ENCODE results near the gene CCDC9B.

CCDC9B gene

DNA sequence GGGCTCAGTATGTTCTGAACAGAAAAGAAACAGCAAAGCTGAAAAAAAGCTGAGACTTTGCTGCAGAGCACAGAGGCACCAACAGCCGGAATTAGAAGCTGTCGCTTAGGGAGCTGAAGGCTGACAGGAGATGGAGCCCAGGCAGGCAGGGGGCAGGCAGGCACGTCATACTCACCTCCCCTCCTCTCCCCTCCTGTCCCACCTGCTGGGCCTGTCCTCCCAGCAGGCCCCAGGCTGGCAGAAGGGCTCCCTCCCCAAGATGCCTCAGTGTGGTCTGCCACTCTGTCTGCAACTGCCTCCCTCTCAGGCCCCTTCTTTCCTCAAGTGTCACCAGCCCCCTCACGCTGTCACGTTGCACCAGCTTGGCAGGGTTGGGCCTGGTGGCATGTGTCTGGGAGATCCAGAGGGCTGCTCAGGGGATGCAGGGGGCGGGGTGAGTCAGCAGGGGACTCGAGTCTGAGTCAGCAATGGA lies 54.6 kb downstream of the CCDC9B start:
- peaks cover 0 to 20% (median 0%) of the 10 kb centered on the region in 5 donors for H3K36me3 ChIP-seq (ENCODE audit: control insufficient read depth in 5 of 5, insufficient read depth in 5 of 5, low read length in 5 of 5)
- H3K4me3 ChIP-seq (ENCODE audit: low read depth in 1 of 5, low read length in 5 of 5) = no peak overlapping the region
- no peak overlapping the region for H3K27ac ChIP-seq (ENCODE audit: low read depth, low read length)
- H3K9ac ChIP-seq (ENCODE audit: low read length in 5 of 5) = no peak overlapping the region
- peaks cover 2 to 47% (median 23%) of the 10 kb centered on the region in 5 donors for H3K4me1 ChIP-seq (ENCODE audit: control insufficient read depth in 5 of 5, insufficient read depth in 5 of 5, low read length in 5 of 5)
- peaks cover 24 to 40% (median 28%) of the 10 kb centered on the region in 5 donors for H3K27me3 ChIP-seq (ENCODE audit: control insufficient read depth in 5 of 5, insufficient read depth in 4 of 5, low read length in 5 of 5)
- H3K9me3 ChIP-seq (ENCODE audit: control insufficient read depth in 5 of 5, low read length in 5 of 5) = no peaks in the 10 kb centered on the region

DNA sequence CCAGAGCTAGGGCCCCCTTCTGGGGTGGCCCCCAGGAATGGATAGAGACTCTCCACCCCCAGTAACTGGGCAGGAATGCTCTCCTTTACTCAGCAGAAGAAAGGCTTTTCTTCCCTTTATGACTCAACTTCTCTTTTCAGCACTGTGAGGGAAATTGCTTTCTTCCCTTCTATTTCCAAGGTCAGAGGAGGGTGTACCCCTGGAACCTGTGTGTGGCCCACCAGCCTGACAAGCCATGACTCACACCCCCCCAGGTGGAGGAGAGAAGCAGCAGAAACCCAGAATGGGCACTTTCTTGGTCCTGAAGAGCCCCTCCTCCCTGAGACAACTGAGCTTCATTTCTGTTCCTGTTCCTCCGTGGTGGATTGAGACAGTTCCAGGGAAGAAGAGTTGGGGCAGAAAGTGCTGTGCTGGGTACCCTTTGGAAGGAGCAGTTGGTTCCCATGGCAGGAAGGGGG lies 55.2 kb downstream of the CCDC9B start:
- H3K27ac ChIP-seq (ENCODE audit: low read depth, low read length) = no peak overlapping the region
- H3K9ac ChIP-seq (ENCODE audit: low read length in 5 of 5) = no peak overlapping the region
- H3K9me3 ChIP-seq (ENCODE audit: control insufficient read depth in 5 of 5, low read length in 5 of 5) = no peaks in the 10 kb centered on the region
- H3K27me3 ChIP-seq (ENCODE audit: control insufficient read depth in 5 of 5, insufficient read depth in 4 of 5, low read length in 5 of 5) = peaks cover 29 to 45% (median 33%) of the 10 kb centered on the region in 5 donors
- peaks cover 0 to 18% (median 0%) of the 10 kb centered on the region in 5 donors for H3K36me3 ChIP-seq (ENCODE audit: control insufficient read depth in 5 of 5, insufficient read depth in 5 of 5, low read length in 5 of 5)
- H3K4me3 ChIP-seq (ENCODE audit: low read depth in 1 of 5, low read length in 5 of 5) = no peak overlapping the region
- H3K4me1 ChIP-seq (ENCODE audit: control insufficient read depth in 5 of 5, insufficient read depth in 5 of 5, low read length in 5 of 5) = peaks cover 2 to 44% (median 20%) of the 10 kb centered on the region in 5 donors

DNA sequence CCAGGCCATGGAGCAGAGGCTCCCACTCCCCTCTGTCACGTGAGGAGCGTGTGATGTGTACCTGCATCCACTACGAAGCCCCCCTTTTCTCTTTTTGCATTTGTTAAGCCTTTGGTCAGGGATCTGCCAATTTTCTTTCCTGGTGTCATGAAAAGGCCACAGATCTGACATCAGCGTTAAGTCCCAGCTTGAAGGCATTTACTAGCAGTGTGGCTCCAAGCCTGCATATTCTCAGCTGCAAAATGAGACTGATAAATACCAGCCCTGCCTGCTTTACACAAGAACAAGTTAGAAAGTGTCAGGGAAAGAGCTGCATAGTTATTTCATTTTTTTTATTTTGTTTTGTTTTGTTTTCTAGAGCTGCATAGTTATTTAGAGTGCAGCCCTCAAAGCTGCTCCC lies 55.6 kb downstream of the CCDC9B start:
- H3K27ac ChIP-seq (ENCODE audit: low read depth, low read length) = no peak overlapping the region
- no peaks in the 10 kb centered on the region for H3K9me3 ChIP-seq (ENCODE audit: control insufficient read depth in 5 of 5, low read length in 5 of 5)
- H3K4me3 ChIP-seq (ENCODE audit: low read depth in 1 of 5, low read length in 5 of 5) = no peak overlapping the region
- H3K27me3 ChIP-seq (ENCODE audit: control insufficient read depth in 5 of 5, insufficient read depth in 4 of 5, low read length in 5 of 5) = peaks cover 33 to 46% (median 37%) of the 10 kb centered on the region in 5 donors
- peaks cover 0 to 14% (median 0%) of the 10 kb centered on the region in 5 donors for H3K36me3 ChIP-seq (ENCODE audit: control insufficient read depth in 5 of 5, insufficient read depth in 5 of 5, low read length in 5 of 5)
- peaks cover 2 to 48% (median 18%) of the 10 kb centered on the region in 5 donors for H3K4me1 ChIP-seq (ENCODE audit: control insufficient read depth in 5 of 5, insufficient read depth in 5 of 5, low read length in 5 of 5)
- no peak overlapping the region for H3K9ac ChIP-seq (ENCODE audit: low read length in 5 of 5)

DNA sequence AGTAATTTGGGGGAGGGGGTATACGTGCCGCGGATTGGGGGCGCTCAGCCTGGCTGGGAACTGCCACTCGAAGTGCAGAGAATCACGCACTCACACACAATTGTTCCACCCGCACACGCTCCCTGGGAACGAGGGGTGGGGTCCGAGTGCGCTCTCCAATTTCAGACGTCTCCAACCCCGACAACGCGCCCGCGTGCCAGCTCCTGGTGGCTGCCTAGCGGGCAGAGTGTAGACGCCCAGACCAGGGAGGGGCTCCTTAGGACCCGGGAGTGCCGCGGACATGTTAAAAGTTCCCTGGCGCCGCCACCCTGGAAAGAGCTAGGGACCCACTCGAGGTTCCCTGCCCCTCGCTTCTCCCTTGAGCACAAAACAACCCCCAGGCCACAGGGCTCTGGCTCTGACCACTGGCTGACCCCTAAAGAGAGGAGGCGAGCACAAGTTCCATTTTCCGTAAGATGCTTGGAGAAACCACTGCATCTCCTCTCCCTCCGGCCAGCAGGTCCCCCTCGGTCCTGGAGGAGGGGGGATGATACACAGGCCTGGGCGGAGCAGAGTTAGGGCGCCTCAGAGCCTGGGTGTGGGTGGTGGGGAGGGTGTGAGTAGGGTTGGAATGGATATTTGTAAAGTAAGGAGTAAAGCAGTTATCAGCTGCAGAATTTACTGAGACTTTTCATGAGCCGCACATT lies 57.0 kb downstream of the CCDC9B start:
- peaks cover 0 to 3% (median 0%) of the 10 kb centered on the region in 5 donors for H3K36me3 ChIP-seq (ENCODE audit: control insufficient read depth in 5 of 5, insufficient read depth in 5 of 5, low read length in 5 of 5)
- peaks cover 37 to 58% (median 45%) of the 10 kb centered on the region in 5 donors for H3K27me3 ChIP-seq (ENCODE audit: control insufficient read depth in 5 of 5, insufficient read depth in 4 of 5, low read length in 5 of 5)
- no peak overlapping the region for H3K9ac ChIP-seq (ENCODE audit: low read length in 5 of 5)
- H3K4me1 ChIP-seq (ENCODE audit: control insufficient read depth in 5 of 5, insufficient read depth in 5 of 5, low read length in 5 of 5) = peaks cover 3 to 59% (median 25%) of the 10 kb centered on the region in 5 donors
- H3K9me3 ChIP-seq (ENCODE audit: control insufficient read depth in 5 of 5, low read length in 5 of 5) = no peaks in the 10 kb centered on the region
- no peak overlapping the region for H3K4me3 ChIP-seq (ENCODE audit: low read depth in 1 of 5, low read length in 5 of 5)
- no peak overlapping the region for H3K27ac ChIP-seq (ENCODE audit: low read depth, low read length)

DNA sequence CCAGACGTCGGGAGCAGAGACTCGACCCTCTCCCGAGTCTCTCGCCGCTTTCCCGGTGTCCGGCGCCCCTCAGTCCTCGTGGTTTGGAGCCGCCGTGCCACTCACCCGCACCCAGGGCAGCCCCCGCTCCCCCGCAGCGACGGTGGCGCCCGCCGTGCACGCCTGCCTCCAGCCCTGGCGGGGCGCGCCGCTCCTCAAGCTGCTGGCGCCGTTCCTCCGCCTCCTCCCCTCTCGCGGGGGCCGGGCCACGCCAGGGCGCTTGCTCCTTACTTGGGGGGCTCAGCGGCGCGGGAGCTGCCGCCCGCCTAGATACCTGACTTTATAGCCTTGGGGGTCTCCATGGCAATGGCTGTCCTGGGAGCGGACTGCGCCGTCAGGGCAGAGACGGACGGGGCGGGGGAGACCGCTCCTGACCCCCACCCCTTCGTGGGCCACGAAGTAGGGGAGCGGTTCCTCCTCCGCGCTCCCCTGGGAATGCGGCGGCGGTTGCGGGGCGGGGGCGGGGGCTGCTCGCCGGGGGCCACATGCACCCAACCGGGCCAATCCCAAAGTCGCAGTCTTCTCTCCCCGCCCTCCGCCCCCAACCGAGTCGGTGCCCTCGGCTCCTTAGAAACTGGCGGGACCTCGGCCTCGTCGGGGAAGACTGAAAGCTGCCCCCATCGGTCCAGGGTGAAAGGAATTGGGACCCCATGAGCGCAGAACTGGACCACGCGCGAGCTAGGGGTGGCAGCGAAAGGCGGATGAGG lies 57.7 kb downstream of the CCDC9B start, which contains the start of gene ANKRD63:
Gene ANKRD63 (minus strand): TSS at position 196 of the 746 bp plus-strand sequence. CDS start 478 bp downstream, outside the sequence.
- no peaks in the 10 kb centered on the region for H3K36me3 ChIP-seq (ENCODE audit: control insufficient read depth in 5 of 5, insufficient read depth in 5 of 5, low read length in 5 of 5)
- H3K4me3 ChIP-seq (ENCODE audit: low read depth in 1 of 5, low read length in 5 of 5) = peak within 1 kb of the TSS in 4 of 5 donors; percentile 60 to 72 (median 66)
- H3K9ac ChIP-seq (ENCODE audit: low read length in 5 of 5) = no peak within 1 kb of the TSS
- H3K4me1 ChIP-seq (ENCODE audit: control insufficient read depth in 5 of 5, insufficient read depth in 5 of 5, low read length in 5 of 5) = peaks cover 3 to 63% (median 29%) of the 10 kb centered on the region in 5 donors
- H3K27me3 ChIP-seq (ENCODE audit: control insufficient read depth in 5 of 5, insufficient read depth in 4 of 5, low read length in 5 of 5) = peaks cover 37 to 64% (median 51%) of the 10 kb centered on the region in 5 donors
- H3K27ac ChIP-seq (ENCODE audit: low read depth, low read length) = no peak within 1 kb of the TSS
- H3K9me3 ChIP-seq (ENCODE audit: control insufficient read depth in 5 of 5, low read length in 5 of 5) = no peaks in the 10 kb centered on the region

DNA sequence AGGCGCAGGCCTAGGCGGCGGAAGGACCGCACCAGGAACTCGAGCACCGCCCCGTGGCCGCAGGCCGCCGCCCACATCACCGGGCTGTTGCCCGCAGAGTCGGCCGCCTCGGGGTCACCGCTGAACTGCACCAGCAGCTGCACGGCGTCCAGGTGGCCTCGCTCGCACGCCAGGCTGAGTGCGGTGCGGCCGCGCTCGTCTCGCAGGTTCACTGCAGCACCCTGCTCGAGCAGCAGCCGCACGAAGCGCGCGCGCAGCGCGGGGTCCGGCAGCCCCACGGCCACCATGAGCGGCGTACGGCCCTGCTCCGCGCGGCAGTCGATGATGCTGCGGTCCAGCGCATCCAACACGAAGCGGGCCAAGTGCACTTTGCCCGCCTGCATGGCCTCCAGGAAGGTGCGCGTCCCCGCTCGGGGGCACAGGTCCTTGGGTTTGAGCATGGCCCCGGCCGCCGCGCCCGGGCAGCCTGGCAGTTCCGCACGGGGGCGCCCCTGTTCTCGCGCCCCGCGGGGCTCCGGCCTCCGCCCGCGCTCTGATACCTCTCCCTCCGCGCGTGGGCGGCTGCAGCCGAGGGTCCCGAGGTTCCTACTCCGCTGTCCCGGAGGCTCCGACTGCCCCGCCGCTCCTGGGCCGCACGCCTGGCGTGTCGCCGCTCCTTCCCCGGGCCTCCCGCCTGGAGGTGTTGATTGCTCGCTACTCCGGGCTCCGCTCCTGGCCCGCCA lies 58.4 kb downstream of the CCDC9B start:
- peaks cover 37 to 71% (median 58%) of the 10 kb centered on the region in 5 donors for H3K27me3 ChIP-seq (ENCODE audit: control insufficient read depth in 5 of 5, insufficient read depth in 4 of 5, low read length in 5 of 5)
- H3K9ac ChIP-seq (ENCODE audit: low read length in 5 of 5) = no peak overlapping the region
- H3K27ac ChIP-seq (ENCODE audit: low read depth, low read length) = no peak overlapping the region
- H3K4me3 ChIP-seq (ENCODE audit: low read depth in 1 of 5, low read length in 5 of 5) = peak overlapping the region in 4 of 5 donors; percentile 60 to 72 (median 66)
- H3K4me1 ChIP-seq (ENCODE audit: control insufficient read depth in 5 of 5, insufficient read depth in 5 of 5, low read length in 5 of 5) = peaks cover 3 to 71% (median 37%) of the 10 kb centered on the region in 5 donors
- H3K36me3 ChIP-seq (ENCODE audit: control insufficient read depth in 5 of 5, insufficient read depth in 5 of 5, low read length in 5 of 5) = no peaks in the 10 kb centered on the region
- no peaks in the 10 kb centered on the region for H3K9me3 ChIP-seq (ENCODE audit: control insufficient read depth in 5 of 5, low read length in 5 of 5)

DNA sequence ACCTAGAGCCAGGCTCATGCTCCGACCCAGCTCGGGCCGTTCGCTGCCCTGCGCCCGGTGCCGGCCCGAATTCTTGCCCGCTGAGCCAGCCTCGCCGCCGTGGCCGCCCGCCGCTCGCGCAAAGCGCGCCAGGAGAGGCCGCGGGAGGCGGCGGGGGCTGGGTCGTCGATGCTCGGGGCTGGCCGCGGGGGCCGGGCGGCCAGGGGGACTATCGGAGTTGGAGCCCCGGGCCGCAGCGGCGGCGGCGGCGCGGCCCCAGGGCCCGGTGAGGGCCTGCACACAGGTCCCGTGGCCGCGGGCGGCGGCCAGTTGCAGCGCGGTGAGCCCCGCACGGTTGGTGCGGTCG lies 59.0 kb downstream of the CCDC9B start:
- Histone ChIP-seq H3K4me1 (ENCODE audit: control insufficient read depth in 5 of 5, insufficient read depth in 5 of 5, low read length in 5 of 5) (peaks cover 3 to 76% (median 39%) of the 10 kb centered on the region in 5 donors), H3K4me3 (ENCODE audit: low read depth in 1 of 5, low read length in 5 of 5) (peak overlapping the region in 4 of 5 donors; percentile 60 to 72 (median 66)), H3K36me3 (ENCODE audit: control insufficient read depth in 5 of 5, insufficient read depth in 5 of 5, low read length in 5 of 5) (no peaks in the 10 kb centered on the region), H3K9ac (ENCODE audit: low read length in 5 of 5) (no peak overlapping the region), H3K9me3 (ENCODE audit: control insufficient read depth in 5 of 5, low read length in 5 of 5) (no peaks in the 10 kb centered on the region), H3K27ac (ENCODE audit: low read depth, low read length) (no peak overlapping the region), H3K27me3 (ENCODE audit: control insufficient read depth in 5 of 5, insufficient read depth in 4 of 5, low read length in 5 of 5) (peaks cover 37 to 71% (median 58%) of the 10 kb centered on the region in 5 donors)

Measured in subcutaneous abdominal adipose tissue (tissue), 5 donors.